Measurements from ENCODE around the gene MYO16.
"Not testable (repeated sequence)": the region's sequence is repeated elsewhere in the genome, so short reads cannot be mapped to it uniquely, and the experiment has no call there.

MYO16 gene

GRCh38 chr13:108895220-108895704, 265.9 kb downstream of the MYO16 start:
- DNase-seq (ENCODE audit: low spot score): no peak

- no peak for DNase-seq (ENCODE audit: low spot score)
Measured at GRCh38 chr13:108897955-108898354, 268.5 kb downstream of the MYO16 start.

GRCh38 chr13:108902405-108903155, 273.2 kb downstream of the MYO16 start:
- DNase-seq (ENCODE audit: low spot score): no peak

- DNase-seq (ENCODE audit: low spot score): no peak
Measured at GRCh38 chr13:108903613-108904012, 274.2 kb downstream of the MYO16 start.

- no peak for DNase-seq (ENCODE audit: low spot score)
Measured at GRCh38 chr13:108911807-108912206, 282.4 kb downstream of the MYO16 start.

- DNase-seq (ENCODE audit: low spot score): not testable (repeated sequence)
Measured at GRCh38 chr13:108913731-108914130, 284.3 kb downstream of the MYO16 start.

GRCh38 chr13:108915095-108915633, 285.8 kb downstream of the MYO16 start:
- DNase-seq (ENCODE audit: low spot score): no peak

GRCh38 chr13:108915634-108916512, 286.5 kb downstream of the MYO16 start:
- no peak for DNase-seq (ENCODE audit: low spot score)

GRCh38 chr13:108917581-108917980, 288.2 kb downstream of the MYO16 start:
- DNase-seq (ENCODE audit: low spot score): no peak

- no peak for DNase-seq (ENCODE audit: low spot score)
Measured at GRCh38 chr13:108919036-108919907, 289.9 kb downstream of the MYO16 start.

GRCh38 chr13:108920137-108920536, 290.7 kb downstream of the MYO16 start:
- DNase-seq (ENCODE audit: low spot score): no peak

GRCh38 chr13:108921238-108921637, 291.8 kb downstream of the MYO16 start:
- no peak for DNase-seq (ENCODE audit: low spot score)

- DNase-seq (ENCODE audit: low spot score): no peak
Measured at GRCh38 chr13:108922108-108922507, 292.7 kb downstream of the MYO16 start.

GRCh38 chr13:108923386-108924047, 294.1 kb downstream of the MYO16 start:
- DNase-seq (ENCODE audit: low spot score): no peak

- DNase-seq (ENCODE audit: low spot score): no peak
Measured at GRCh38 chr13:108924134-108924533, 294.7 kb downstream of the MYO16 start.

GRCh38 chr13:108924541-108924940, 295.1 kb downstream of the MYO16 start:
- no peak for DNase-seq (ENCODE audit: low spot score)

- DNase-seq (ENCODE audit: low spot score): no peak
Measured at GRCh38 chr13:108925070-108925469, 295.7 kb downstream of the MYO16 start.

- no peak for DNase-seq (ENCODE audit: low spot score)
Measured at GRCh38 chr13:108926862-108927261, 297.5 kb downstream of the MYO16 start.

- DNase-seq (ENCODE audit: low spot score): no peak
Measured at GRCh38 chr13:108927615-108928014, 298.2 kb downstream of the MYO16 start.

- no peak for DNase-seq (ENCODE audit: low spot score)
Measured at GRCh38 chr13:108929532-108930206, 300.3 kb downstream of the MYO16 start.

- no peak for DNase-seq (ENCODE audit: low spot score)
Measured at GRCh38 chr13:108932196-108932595, 302.8 kb downstream of the MYO16 start.
